GM21825 (cell line): Measurements from ENCODE around the gene LRP1B.
A peak's percentile ranks its signal among the peaks of the same experiment; 100 is the strongest.

ENCODE experiments used
- ATAC-seq: cut with Tn5 transposase; IDR thresholded peaks from one replicate; pipeline ENCODE4 v1.9.1; 2021; ENCODE audit warnings: mild to moderate bottlenecking, moderate library complexity; ENCODE audit not compliant: unreplicated experiment

The LRP1B gene

GRCh38 chr2:140869925-140870324 is 1260.9 kb downstream of the LRP1B start:
- no peak for ATAC-seq

- ATAC-seq: no peak
Observed at GRCh38 chr2:140869107-140869506, 1261.7 kb downstream of the LRP1B start.

GRCh38 chr2:140865837-140866236 is 1265.0 kb downstream of the LRP1B start:
- ATAC-seq: no peak

GRCh38 chr2:140863713-140864112 is 1267.1 kb downstream of the LRP1B start:
- ATAC-seq: no peak

- ATAC-seq: no peak
Observed at GRCh38 chr2:140862181-140862580, 1268.6 kb downstream of the LRP1B start.

- no peak for ATAC-seq
Observed at GRCh38 chr2:140861666-140862065, 1269.2 kb downstream of the LRP1B start.

GRCh38 chr2:140855471-140855870 is 1275.3 kb downstream of the LRP1B start:
- ATAC-seq: no peak

GRCh38 chr2:140851258-140851981 is 1279.4 kb downstream of the LRP1B start:
- no peak for ATAC-seq

GRCh38 chr2:140843186-140843585 is 1287.6 kb downstream of the LRP1B start:
- ATAC-seq: no peak

- ATAC-seq: no peak
Observed at GRCh38 chr2:140842110-140842509, 1288.7 kb downstream of the LRP1B start.

- ATAC-seq: no peak
Observed at GRCh38 chr2:140841141-140841540, 1289.7 kb downstream of the LRP1B start.

- no peak for ATAC-seq
Observed at GRCh38 chr2:140836826-140837225, 1294.0 kb downstream of the LRP1B start.

- ATAC-seq: no peak
Observed at GRCh38 chr2:140835079-140835478, 1295.7 kb downstream of the LRP1B start.

- no peak for ATAC-seq
Observed at GRCh38 chr2:140814141-140814540, 1316.7 kb downstream of the LRP1B start.

- ATAC-seq: no peak
Observed at GRCh38 chr2:140808820-140809219, 1322.0 kb downstream of the LRP1B start.

- ATAC-seq: no peak
Observed at GRCh38 chr2:140808211-140808610, 1322.6 kb downstream of the LRP1B start.

- ATAC-seq: no peak
Observed at GRCh38 chr2:140804700-140805260, 1326.0 kb downstream of the LRP1B start.

- no peak for ATAC-seq
Observed at GRCh38 chr2:140801311-140801710, 1329.5 kb downstream of the LRP1B start.

- ATAC-seq: peak; percentile 89
Observed at GRCh38 chr2:140797718-140798117, 1333.1 kb downstream of the LRP1B start.

- ATAC-seq: no peak
Observed at GRCh38 chr2:140791802-140792201, 1339.0 kb downstream of the LRP1B start.

GRCh38 chr2:140786585-140786984 is 1344.2 kb downstream of the LRP1B start:
- ATAC-seq: no peak

GRCh38 chr2:140775411-140775810 is 1355.4 kb downstream of the LRP1B start:
- no peak for ATAC-seq

GRCh38 chr2:140770645-140771044 is 1360.2 kb downstream of the LRP1B start:
- ATAC-seq: no peak
